ENCODE measurements around the gene CABYR.

CABYR gene

DNA sequence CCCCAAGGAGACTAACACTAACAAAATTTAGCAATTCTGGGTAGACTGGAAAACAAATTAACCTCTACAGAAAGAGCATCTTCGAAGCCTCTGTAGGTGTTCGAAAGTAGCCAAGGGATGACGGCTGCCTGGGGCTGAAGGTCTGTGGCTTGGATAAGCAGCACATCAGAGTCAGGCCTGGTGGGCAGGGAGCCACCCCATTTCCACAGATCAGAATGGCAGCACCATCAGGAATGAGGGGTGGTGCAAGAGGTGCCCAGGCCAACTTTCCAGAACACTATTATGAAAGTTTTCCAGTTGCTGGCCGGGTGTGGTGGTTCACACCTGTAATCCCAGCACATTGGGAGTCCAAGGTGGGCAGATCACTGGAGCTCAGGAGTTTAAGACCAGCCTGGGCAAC is 57.9 kb downstream of the CABYR start:
- TF ChIP-seq CTCF (IDR thresholded peaks at IDR 0.05; ENCODE audit: unreplicated experiment in 3 of 3), result no peak
- Mint-ChIP-seq H3K36me3 (ENCODE audit: low read depth) (peaks cover 6% of the 10 kb centered on the region), H3K4me1 (peaks cover 24% of the 10 kb centered on the region), H3K9me3 (no peaks in the 10 kb centered on the region), H3K27ac (no peak overlapping the region), H3K4me3 (no peak overlapping the region), H3K27me3 (ENCODE audit: low read depth) (no peaks in the 10 kb centered on the region)

GRCh38 chr18:24197412-24197811 is 58.5 kb downstream of the CABYR start:
- no peak for TF ChIP-seq CTCF (IDR thresholded peaks at IDR 0.05; ENCODE audit: unreplicated experiment in 3 of 3)
- H3K27me3 Mint-ChIP-seq (ENCODE audit: low read depth), result no peaks in the 10 kb centered on the region

GRCh38 chr18:24198461-24198860 is 59.6 kb downstream of the CABYR start:
- H3K4me3 Mint-ChIP-seq, result no peak overlapping the region
- no peak for TF ChIP-seq CTCF (IDR thresholded peaks at IDR 0.05; ENCODE audit: unreplicated experiment in 3 of 3)
- no peaks in the 10 kb centered on the region for H3K9me3 Mint-ChIP-seq
- H3K4me1 Mint-ChIP-seq, result peaks cover 18% of the 10 kb centered on the region
- H3K36me3 Mint-ChIP-seq (ENCODE audit: low read depth), result no peaks in the 10 kb centered on the region
- no peaks in the 10 kb centered on the region for H3K27me3 Mint-ChIP-seq (ENCODE audit: low read depth)
- H3K27ac Mint-ChIP-seq, result no peak overlapping the region

More at GRCh38 chr18:24197412-24197811, 58.5 kb downstream of the CABYR start:
- no peak overlapping the region for H3K27ac Mint-ChIP-seq
- H3K4me1 Mint-ChIP-seq, result peaks cover 23% of the 10 kb centered on the region
- H3K9me3 Mint-ChIP-seq, result no peaks in the 10 kb centered on the region
- peaks cover 5% of the 10 kb centered on the region for H3K36me3 Mint-ChIP-seq (ENCODE audit: low read depth)
- no peak overlapping the region for H3K4me3 Mint-ChIP-seq

DNA sequence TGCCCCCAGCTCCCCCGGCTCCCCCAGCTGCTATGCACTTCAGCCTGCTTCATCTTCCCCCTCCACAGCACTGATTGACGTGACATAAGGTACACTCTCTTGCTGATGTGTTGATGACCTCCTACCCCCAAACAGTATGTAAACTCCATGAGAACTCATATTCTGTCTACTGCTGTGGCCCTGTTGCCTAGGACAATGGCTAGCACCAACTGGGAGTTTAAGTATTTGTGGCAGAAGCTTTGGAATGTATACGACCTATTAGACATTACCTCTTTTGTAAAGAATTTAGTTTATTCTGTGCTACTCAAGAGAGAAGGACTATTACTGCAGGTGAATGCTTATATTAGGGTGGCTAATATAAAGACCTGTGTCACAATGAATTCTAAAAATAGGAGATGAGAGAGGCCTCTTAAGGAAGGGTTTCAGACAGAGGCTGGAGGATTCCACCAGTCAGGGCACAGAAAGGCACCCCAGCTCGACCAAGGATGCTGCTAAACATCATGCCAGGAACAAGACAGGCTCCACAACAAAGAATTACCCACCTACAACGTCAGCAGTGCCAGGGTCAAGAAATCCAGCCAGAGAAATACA is 60.6 kb downstream of the CABYR start:
- no peaks in the 10 kb centered on the region for H3K9me3 Mint-ChIP-seq
- no peaks in the 10 kb centered on the region for H3K36me3 Mint-ChIP-seq (ENCODE audit: low read depth)
- TF ChIP-seq CTCF (IDR thresholded peaks at IDR 0.05; ENCODE audit: unreplicated experiment in 3 of 3), result no peak
- H3K27me3 Mint-ChIP-seq (ENCODE audit: low read depth), result no peaks in the 10 kb centered on the region
- H3K4me3 Mint-ChIP-seq, result no peak overlapping the region
- peaks cover 18% of the 10 kb centered on the region for H3K4me1 Mint-ChIP-seq
- H3K27ac Mint-ChIP-seq, result no peak overlapping the region

DNA sequence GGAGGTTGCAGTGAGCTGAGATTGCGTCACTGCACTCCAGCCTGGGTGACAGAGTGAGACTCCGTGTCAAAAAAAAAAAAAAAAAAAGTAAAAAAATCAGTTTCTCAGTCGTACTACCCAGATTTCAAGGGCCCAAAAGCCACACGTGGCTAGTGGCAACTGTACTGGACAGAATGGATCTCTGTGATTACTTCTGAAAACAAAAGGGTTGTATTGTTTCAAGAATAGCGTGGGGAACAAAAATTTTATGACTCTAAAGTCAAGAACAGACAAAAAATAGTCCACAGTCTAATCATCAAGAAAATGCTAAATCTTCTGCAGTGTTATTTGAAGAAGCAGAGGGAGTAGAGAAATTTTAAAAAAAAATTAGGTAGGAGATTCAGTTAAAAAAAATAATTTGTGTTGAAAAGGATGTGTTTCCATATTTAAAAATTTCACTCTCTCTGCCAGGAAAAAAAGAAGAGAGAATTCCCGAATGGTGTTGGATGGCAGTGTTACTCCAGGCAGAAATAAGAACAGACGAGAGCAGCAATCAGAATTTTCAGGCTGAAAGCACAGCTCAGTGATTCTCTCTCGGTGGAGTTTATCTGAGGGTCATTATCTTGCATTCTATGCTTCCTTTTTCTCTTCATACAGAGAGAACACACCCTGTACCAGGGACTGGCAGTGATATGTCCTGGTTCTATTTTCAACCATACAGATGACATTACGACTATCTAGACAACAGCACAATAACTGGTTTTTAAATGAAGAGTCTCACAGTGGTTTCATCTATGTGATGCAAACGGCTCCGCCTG is 61.8 kb downstream of the CABYR start:
- no peak overlapping the region for H3K4me3 Mint-ChIP-seq
- H3K36me3 Mint-ChIP-seq (ENCODE audit: low read depth), result no peaks in the 10 kb centered on the region
- no peaks in the 10 kb centered on the region for H3K27me3 Mint-ChIP-seq (ENCODE audit: low read depth)
- H3K9me3 Mint-ChIP-seq, result no peaks in the 10 kb centered on the region
- TF ChIP-seq CTCF (IDR thresholded peaks at IDR 0.05; ENCODE audit: unreplicated experiment in 3 of 3), result no peak
- no peak overlapping the region for H3K27ac Mint-ChIP-seq
- H3K4me1 Mint-ChIP-seq, result peaks cover 18% of the 10 kb centered on the region
